ENCODE results near the gene MAP3K20.
"Not testable (repeated sequence)": the region's sequence is repeated elsewhere in the genome, so short reads cannot be mapped to it uniquely, and the experiment has no call there.

The MAP3K20 gene

DNA sequence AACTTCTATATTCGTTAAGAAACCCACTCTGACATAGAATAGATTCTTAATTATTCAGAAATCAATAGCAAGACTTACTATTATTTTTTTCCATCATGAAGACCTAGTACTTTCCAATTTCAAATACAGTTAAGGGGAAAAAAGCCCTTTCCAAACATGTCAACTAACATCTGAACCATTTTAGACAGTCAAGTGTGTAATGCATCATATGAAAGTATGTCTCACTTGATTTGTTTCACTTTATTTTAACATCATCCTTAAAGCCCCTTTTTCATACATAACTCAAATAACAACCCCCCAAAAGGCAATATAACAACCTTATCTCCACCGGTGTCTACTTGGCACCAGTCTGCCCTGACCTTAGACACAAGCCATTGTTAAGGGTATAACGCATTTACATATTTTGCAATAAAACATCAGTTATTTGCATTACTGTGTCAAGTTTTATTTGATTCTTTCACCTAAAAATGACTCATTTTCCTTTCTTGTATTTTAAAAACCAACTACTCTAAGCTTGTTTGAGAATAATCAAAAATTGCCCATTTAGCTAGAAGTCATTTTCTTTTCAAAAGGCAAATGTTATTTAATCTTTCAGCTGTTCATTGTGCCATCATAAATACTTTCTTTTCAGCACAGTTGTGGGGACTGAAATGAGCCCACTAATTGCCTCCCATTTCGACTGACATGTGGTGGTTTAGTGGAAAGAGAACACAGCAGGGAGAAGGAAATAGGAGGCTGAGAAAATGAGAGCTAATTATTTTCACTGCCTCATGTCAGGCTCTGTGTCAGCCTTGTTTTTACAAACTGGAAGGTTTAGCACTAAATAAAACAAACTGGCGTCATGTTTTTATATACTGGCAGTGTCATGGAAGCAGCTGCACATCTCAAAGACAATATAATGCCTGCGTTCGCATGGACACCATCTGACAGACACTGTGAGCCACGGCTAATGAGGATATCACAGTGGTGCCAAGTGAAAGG, 174.3 kb downstream of the MAP3K20 start:
- H3K4me1 ChIP-seq (ENCODE audit: control insufficient read depth, insufficient read depth, low read length, unreplicated experiment), result no peaks in the 10 kb centered on the region
- no peak overlapping the region for H3K27ac ChIP-seq (ENCODE audit: low read depth, low read length)
- no peaks in the 10 kb centered on the region for H3K79me2 ChIP-seq (ENCODE audit: control insufficient read depth, insufficient read depth, low read length, unreplicated experiment)
- no peak overlapping the region for H3K4me3 ChIP-seq (ENCODE audit: low read depth, low read length)
- no peaks in the 10 kb centered on the region for H3K27me3 ChIP-seq (ENCODE audit: insufficient read depth, low read length)
- H2AFZ ChIP-seq (ENCODE audit: low read length, unreplicated experiment), result no peak overlapping the region
- no peaks in the 10 kb centered on the region for H3K36me3 ChIP-seq (ENCODE audit: insufficient read depth, low read length)

DNA sequence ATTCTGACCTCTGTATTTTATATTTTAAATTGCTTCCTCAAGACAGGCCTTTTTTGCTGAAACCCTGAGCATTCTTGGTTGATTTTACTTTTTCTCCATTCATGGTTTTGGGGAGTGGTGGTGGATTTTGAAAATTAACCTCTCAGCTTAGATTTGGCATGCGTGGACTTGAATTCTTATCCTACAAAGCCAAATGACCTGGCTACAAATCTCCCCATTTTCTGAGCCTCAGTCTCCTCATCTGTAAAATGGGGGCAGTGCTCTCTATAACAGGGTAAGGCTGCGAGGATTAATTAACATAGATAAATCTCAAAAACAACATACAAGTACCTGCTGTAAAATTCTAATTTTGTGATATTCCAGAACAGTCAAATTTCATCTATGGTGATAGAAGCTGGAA, 175.6 kb downstream of the MAP3K20 start:
- no peaks in the 10 kb centered on the region for H3K4me1 ChIP-seq (ENCODE audit: control insufficient read depth, insufficient read depth, low read length, unreplicated experiment)
- H3K27me3 ChIP-seq (ENCODE audit: insufficient read depth, low read length), result no peaks in the 10 kb centered on the region
- no peaks in the 10 kb centered on the region for H3K36me3 ChIP-seq (ENCODE audit: insufficient read depth, low read length)
- H2AFZ ChIP-seq (ENCODE audit: low read length, unreplicated experiment), result no peak overlapping the region
- no peak overlapping the region for H3K4me3 ChIP-seq (ENCODE audit: low read depth, low read length)
- H3K79me2 ChIP-seq (ENCODE audit: control insufficient read depth, insufficient read depth, low read length, unreplicated experiment), result no peaks in the 10 kb centered on the region
- no peak overlapping the region for H3K27ac ChIP-seq (ENCODE audit: low read depth, low read length)

DNA sequence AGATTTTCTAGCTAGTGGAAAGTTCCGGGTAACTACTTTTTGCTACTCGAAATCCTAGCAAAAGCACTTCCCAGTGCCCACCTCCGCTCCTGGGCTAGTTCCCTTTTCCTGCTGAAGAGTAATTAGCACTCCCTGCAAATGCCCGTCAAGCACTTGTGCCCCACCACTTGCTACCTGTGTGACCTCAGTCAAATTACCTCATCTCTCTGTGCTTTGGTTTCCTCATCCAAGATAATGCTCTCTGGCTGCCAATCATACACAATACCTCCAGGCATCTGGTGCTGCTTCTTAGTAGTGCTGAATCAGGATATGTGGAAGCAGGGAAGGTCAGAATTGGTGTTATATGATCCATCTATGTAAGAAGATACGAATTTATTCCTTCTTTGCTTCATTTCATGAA, 176.9 kb downstream of the MAP3K20 start:
- H3K79me2 ChIP-seq (ENCODE audit: control insufficient read depth, insufficient read depth, low read length, unreplicated experiment), result no peaks in the 10 kb centered on the region
- H3K4me3 ChIP-seq (ENCODE audit: low read depth, low read length), result no peak overlapping the region
- H2AFZ ChIP-seq (ENCODE audit: low read length, unreplicated experiment), result no peak overlapping the region
- H3K36me3 ChIP-seq (ENCODE audit: insufficient read depth, low read length), result no peaks in the 10 kb centered on the region
- no peaks in the 10 kb centered on the region for H3K4me1 ChIP-seq (ENCODE audit: control insufficient read depth, insufficient read depth, low read length, unreplicated experiment)
- H3K27ac ChIP-seq (ENCODE audit: low read depth, low read length), result no peak overlapping the region
- no peaks in the 10 kb centered on the region for H3K27me3 ChIP-seq (ENCODE audit: insufficient read depth, low read length)

DNA sequence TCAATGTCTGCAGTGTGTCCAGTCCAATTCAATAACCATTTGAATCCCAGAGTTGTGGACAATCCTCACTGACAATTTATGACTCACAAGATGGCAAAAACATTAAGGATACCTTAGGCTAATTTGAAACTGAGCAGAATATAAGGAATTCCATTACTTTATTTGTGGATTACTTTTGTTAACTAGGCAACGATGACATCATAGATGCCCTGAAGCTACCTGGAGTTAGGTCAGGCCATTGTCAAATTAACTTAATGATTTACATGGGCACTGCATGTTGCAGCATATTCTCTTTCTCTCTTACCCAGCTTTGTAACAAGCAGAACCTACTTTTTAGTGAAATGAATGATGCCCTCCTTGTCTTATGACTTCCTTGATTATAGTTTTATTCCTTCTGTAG, 179.0 kb downstream of the MAP3K20 start:
- no peaks in the 10 kb centered on the region for H3K4me1 ChIP-seq (ENCODE audit: control insufficient read depth, insufficient read depth, low read length, unreplicated experiment)
- no peak overlapping the region for H2AFZ ChIP-seq (ENCODE audit: low read length, unreplicated experiment)
- no peaks in the 10 kb centered on the region for H3K79me2 ChIP-seq (ENCODE audit: control insufficient read depth, insufficient read depth, low read length, unreplicated experiment)
- H3K36me3 ChIP-seq (ENCODE audit: insufficient read depth, low read length), result peaks cover 12% of the 10 kb centered on the region
- H3K27me3 ChIP-seq (ENCODE audit: insufficient read depth, low read length), result no peaks in the 10 kb centered on the region
- no peak overlapping the region for H3K4me3 ChIP-seq (ENCODE audit: low read depth, low read length)
- no peak overlapping the region for H3K27ac ChIP-seq (ENCODE audit: low read depth, low read length)

DNA sequence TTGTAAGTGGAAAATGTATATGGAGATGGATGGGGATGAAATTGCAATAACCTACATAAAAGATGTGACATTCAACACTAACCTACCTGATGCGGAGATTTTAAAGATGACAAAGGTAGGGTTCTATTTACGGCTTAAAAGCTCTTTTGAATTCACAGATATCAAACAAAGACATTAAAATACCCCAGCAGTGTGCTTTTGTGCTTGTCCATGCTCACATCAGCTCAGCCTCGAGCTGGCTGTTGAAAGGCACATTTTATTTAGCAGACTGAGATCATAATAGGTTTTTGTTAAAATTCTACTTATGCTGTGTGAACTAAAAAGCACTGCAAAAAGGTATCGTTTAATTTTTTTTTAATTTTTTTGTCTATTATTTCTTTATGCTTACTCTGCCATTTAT, 183.1 kb downstream of the MAP3K20 start:
- H3K79me2 ChIP-seq (ENCODE audit: control insufficient read depth, insufficient read depth, low read length, unreplicated experiment), result no peaks in the 10 kb centered on the region
- H3K36me3 ChIP-seq (ENCODE audit: insufficient read depth, low read length), result peaks cover 20% of the 10 kb centered on the region
- H3K27ac ChIP-seq (ENCODE audit: low read depth, low read length), result no peak overlapping the region
- no peaks in the 10 kb centered on the region for H3K4me1 ChIP-seq (ENCODE audit: control insufficient read depth, insufficient read depth, low read length, unreplicated experiment)
- H3K4me3 ChIP-seq (ENCODE audit: low read depth, low read length), result no peak overlapping the region
- H3K27me3 ChIP-seq (ENCODE audit: insufficient read depth, low read length), result no peaks in the 10 kb centered on the region
- H2AFZ ChIP-seq (ENCODE audit: low read length, unreplicated experiment), result no peak overlapping the region

DNA sequence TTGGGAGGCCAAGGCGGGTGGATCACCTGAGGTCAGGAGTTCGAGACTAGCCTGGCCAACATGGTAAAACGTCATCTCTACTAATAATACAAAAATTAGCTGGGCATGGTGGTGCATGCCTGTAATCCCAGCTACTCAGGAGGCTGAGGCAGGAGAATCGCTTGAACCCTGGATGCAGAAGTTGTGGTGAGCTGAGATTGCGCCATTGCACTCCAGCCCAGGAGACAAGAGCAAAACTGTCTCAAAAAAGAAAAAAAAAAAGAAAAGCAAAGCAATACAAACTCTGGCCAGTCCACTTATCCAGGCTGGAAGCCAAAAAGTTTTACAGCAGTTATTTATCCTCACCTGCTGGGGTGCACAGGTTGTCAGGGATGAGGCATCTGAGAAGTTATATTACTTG, 186.7 kb downstream of the MAP3K20 start:
- H3K79me2 ChIP-seq (ENCODE audit: control insufficient read depth, insufficient read depth, low read length, unreplicated experiment); H3K4me3 ChIP-seq (ENCODE audit: low read depth, low read length); H3K27ac ChIP-seq (ENCODE audit: low read depth, low read length); H3K4me1 ChIP-seq (ENCODE audit: control insufficient read depth, insufficient read depth, low read length, unreplicated experiment); H2AFZ ChIP-seq (ENCODE audit: low read length, unreplicated experiment); H3K27me3 ChIP-seq (ENCODE audit: insufficient read depth, low read length): not testable (repeated sequence)
- H3K36me3 ChIP-seq (ENCODE audit: insufficient read depth, low read length), result peaks cover 20% of the 10 kb centered on the region

DNA sequence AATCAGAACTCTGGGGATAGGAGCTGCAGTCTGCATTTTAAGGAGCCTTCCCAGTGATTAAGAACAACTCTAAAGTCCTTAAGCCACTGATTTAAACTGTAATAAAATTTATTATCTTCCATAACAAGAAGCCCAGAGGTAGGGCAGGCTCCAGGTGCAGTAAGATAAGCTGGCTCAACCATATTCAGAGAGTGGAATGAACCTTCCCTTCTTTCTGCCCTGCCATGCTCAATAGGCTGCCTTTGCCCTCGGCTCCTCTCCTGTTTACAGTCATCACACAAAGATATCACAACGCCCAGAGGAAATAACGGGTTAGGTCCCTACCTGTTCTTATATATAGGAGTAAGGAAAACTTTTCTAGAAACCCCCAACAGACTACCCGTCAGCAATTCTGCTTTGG, 188.5 kb downstream of the MAP3K20 start:
- Histone ChIP-seq H3K4me3 (ENCODE audit: low read depth, low read length) (no peak overlapping the region), H3K4me1 (ENCODE audit: control insufficient read depth, insufficient read depth, low read length, unreplicated experiment) (no peaks in the 10 kb centered on the region), H3K27ac (ENCODE audit: low read depth, low read length) (no peak overlapping the region), H2AFZ (ENCODE audit: low read length, unreplicated experiment) (no peak overlapping the region), H3K27me3 (ENCODE audit: insufficient read depth, low read length) (no peaks in the 10 kb centered on the region), H3K79me2 (ENCODE audit: control insufficient read depth, insufficient read depth, low read length, unreplicated experiment) (no peaks in the 10 kb centered on the region), H3K36me3 (ENCODE audit: insufficient read depth, low read length) (peaks cover 13% of the 10 kb centered on the region; the same call in 1 of the 2 replicates)

DNA sequence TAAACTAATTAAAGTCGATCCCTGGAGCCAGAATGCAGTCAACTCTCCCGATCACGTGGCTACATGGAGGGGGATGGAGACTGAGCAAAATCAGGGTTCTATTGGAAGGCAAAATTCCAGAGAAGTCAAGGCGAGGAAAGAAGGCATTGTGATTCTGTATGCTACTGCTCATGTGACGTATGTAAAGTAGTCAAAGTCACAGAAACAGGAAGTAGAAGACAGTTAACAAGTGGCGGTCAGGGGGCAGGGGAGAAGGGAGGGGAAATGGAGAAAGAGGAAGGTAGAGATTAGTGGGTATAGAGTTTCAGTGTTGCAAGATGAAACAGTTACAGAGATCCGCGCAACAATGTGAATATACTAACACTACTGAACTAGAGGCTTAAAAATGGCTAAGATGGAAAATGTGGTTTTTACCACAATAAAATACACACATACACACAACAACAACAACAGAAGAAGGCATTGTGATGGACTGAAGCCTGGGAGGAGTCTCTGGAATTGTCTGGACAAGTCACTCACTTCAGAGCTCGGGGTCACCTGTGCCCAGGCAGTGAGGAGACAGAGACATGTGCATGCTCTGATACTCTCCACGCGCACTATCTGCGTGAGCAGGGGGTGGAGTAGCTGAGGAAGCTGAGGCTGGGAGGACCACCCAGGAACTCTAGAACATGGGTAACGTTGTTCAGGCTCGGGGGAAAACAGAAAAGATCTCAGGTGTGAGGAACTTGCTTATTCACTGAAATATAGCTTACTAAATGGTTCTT, 189.1 kb downstream of the MAP3K20 start:
- Histone ChIP-seq H2AFZ (ENCODE audit: low read length, unreplicated experiment) (no peak overlapping the region), H3K4me1 (ENCODE audit: control insufficient read depth, insufficient read depth, low read length, unreplicated experiment) (no peaks in the 10 kb centered on the region), H3K4me3 (ENCODE audit: low read depth, low read length) (no peak overlapping the region), H3K79me2 (ENCODE audit: control insufficient read depth, insufficient read depth, low read length, unreplicated experiment) (no peaks in the 10 kb centered on the region), H3K27ac (ENCODE audit: low read depth, low read length) (no peak overlapping the region), H3K36me3 (ENCODE audit: insufficient read depth, low read length) (peaks cover 7% of the 10 kb centered on the region; the same call in 1 of the 2 replicates), H3K27me3 (ENCODE audit: insufficient read depth, low read length) (no peaks in the 10 kb centered on the region)

DNA sequence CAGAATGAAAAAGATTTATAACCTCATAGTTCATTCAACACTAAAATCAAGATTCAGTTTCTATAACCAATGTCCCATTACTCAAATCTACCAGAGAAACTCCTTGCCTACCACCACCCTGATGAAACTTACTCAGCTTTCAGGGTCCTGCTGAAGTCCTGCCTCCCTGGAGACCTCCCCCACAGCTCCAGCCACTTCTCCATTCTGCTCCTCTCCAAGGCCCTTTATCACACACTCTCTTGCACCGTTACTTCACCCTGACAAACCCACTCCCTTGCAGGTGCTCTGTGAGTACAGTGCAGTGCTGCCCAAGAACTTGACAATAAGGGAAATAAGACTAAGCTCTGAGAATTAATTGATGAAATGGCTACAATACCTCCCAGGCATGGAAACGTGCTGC, 195.5 kb downstream of the MAP3K20 start:
- no peaks in the 10 kb centered on the region for H3K4me1 ChIP-seq (ENCODE audit: control insufficient read depth, insufficient read depth, low read length, unreplicated experiment)
- no peaks in the 10 kb centered on the region for H3K36me3 ChIP-seq (ENCODE audit: insufficient read depth, low read length)
- no peak overlapping the region for H3K27ac ChIP-seq (ENCODE audit: low read depth, low read length)
- no peaks in the 10 kb centered on the region for H3K27me3 ChIP-seq (ENCODE audit: insufficient read depth, low read length)
- no peak overlapping the region for H3K4me3 ChIP-seq (ENCODE audit: low read depth, low read length)
- H3K79me2 ChIP-seq (ENCODE audit: control insufficient read depth, insufficient read depth, low read length, unreplicated experiment), result no peaks in the 10 kb centered on the region
- no peak overlapping the region for H2AFZ ChIP-seq (ENCODE audit: low read length, unreplicated experiment)

DNA sequence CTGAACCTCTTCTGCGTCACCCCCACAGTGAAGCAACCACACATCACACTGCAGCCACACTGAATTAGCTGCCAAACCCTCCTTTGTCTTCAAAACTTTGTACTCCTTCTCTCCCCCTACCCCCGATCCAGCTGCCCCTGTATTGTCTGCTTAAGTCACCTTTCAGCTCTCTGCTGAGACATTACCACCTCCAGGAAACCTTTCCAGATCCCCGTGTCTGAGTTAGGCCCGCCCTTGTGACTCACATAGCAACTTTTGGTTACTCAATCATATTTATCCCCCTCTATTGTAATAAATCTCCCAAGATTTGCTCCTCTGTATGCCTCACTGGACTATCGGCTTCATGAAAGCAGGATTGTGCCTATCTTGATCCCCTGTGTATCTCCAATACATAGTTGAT, 196.2 kb downstream of the MAP3K20 start:
- no peak overlapping the region for H2AFZ ChIP-seq (ENCODE audit: low read length, unreplicated experiment)
- no peaks in the 10 kb centered on the region for H3K79me2 ChIP-seq (ENCODE audit: control insufficient read depth, insufficient read depth, low read length, unreplicated experiment)
- H3K36me3 ChIP-seq (ENCODE audit: insufficient read depth, low read length), result no peaks in the 10 kb centered on the region
- H3K4me1 ChIP-seq (ENCODE audit: control insufficient read depth, insufficient read depth, low read length, unreplicated experiment), result no peaks in the 10 kb centered on the region
- H3K4me3 ChIP-seq (ENCODE audit: low read depth, low read length), result no peak overlapping the region
- H3K27me3 ChIP-seq (ENCODE audit: insufficient read depth, low read length), result no peaks in the 10 kb centered on the region
- no peak overlapping the region for H3K27ac ChIP-seq (ENCODE audit: low read depth, low read length)
